ENCODE measurements around the gene DAZAP1.

Gene DAZAP1

GRCh38 chr19:1481224-1481892, 74.0 kb downstream of the DAZAP1 start:
- no peak for DNase-seq (ENCODE audit: extremely low read depth, low read depth)
- TF ChIP-seq, protein P1, sequence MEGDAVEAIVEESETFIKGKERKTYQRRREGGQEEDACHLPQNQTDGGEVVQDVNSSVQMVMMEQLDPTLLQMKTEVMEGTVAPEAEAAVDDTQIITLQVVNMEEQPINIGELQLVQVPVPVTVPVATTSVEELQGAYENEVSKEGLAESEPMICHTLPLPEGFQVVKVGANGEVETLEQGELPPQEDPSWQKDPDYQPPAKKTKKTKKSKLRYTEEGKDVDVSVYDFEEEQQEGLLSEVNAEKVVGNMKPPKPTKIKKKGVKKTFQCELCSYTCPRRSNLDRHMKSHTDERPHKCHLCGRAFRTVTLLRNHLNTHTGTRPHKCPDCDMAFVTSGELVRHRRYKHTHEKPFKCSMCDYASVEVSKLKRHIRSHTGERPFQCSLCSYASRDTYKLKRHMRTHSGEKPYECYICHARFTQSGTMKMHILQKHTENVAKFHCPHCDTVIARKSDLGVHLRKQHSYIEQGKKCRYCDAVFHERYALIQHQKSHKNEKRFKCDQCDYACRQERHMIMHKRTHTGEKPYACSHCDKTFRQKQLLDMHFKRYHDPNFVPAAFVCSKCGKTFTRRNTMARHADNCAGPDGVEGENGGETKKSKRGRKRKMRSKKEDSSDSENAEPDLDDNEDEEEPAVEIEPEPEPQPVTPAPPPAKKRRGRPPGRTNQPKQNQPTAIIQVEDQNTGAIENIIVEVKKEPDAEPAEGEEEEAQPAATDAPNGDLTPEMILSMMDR (IDR thresholded peaks at IDR 0.05; ENCODE audit: low read depth, low read length), result no peak

GRCh38 chr19:1481893-1482360, 74.5 kb downstream of the DAZAP1 start:
- no peak for DNase-seq (ENCODE audit: extremely low read depth, low read depth)

DNA sequence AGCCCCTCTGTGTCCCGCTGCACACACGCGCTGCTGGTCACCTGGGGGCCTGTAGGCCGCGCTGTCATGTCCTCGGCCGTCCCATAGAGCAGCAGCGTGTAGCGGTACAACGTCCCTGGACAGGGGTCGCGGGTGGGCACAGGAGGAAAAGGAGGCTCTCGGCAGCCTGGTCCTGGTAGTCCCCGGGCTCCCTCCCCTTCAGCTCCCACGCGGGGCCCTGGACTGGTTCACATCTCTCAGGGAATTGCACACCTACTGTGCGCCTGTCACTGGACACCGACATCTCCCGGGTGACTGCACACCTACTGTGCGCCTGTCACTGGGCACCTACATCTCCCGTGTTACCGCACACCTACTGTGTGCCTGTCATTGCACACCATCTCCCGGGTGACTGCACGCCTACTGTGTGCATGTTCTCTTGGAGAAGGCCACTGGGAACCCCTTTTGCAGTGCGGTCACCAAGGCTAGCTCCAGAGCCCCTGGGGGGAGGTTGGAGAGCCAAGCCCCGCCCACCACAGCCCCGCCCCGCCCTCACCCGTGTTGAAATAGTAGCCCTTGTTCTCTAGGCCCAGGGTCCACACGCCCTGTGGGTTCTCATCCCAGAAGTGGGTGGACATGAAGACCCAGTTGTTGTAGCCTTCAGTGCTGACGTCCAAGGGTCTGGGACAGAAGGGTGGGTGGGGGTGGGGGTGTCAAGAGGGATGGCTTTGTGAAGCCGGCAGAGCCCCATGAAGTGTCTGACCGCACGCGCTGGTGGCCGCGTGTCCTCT, 75.2 kb downstream of the DAZAP1 start:
- no peak for DNase-seq (ENCODE audit: extremely low read depth, low read depth)
- TF ChIP-seq, protein P1 (IDR thresholded peaks at IDR 0.05; ENCODE audit: low read depth, low read length), result no peak

More at GRCh38 chr19:1481893-1482360, 74.5 kb downstream of the DAZAP1 start:
- TF ChIP-seq, protein P1 (IDR thresholded peaks at IDR 0.05; ENCODE audit: low read depth, low read length), result no peak

DNA sequence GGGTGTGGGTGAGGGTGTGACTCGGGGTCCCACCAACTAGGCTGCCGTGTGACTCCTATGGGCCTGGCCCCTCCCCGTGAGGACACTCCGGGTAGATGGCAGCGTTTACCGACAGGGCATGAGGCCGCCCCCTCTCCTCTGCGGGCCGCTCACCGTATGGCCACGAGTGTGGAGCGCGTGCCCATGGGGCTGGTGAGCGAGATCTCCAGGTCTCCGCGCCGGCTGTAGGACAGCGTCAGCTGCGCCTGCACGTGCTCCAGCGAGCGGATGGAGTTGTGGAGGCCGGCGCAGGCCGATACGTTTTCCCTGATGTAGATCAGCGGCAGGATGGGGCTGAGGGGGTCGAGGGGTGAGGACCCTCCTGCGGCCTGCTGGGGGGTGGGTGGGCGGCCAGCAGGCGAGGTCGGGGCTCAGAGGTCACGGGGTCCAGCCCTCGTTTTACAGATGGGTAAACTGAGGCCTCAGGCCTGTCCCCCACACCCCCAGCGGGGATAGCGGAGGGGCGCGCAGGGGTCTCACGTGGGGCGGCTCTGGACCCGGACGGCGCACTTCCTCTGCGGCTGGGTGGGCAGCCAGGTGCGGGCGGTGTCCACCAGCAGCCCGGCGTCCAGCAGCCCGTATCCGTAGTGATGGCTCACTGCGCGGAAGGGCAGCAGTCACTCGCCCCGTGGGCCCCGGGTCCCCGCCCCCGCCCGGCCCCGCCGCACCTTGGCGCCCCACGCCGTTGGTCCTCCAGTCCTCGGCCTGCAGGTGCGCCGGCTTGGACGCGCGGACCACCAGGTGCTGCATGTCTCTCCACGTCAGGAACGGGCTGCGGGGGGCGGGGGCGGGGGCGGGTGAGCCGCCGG, 76.0 kb downstream of the DAZAP1 start:
- TF ChIP-seq, protein P1 (IDR thresholded peaks at IDR 0.05; ENCODE audit: low read depth, low read length), result no peak
- DNase-seq (ENCODE audit: extremely low read depth, low read depth), result no peak

DNA sequence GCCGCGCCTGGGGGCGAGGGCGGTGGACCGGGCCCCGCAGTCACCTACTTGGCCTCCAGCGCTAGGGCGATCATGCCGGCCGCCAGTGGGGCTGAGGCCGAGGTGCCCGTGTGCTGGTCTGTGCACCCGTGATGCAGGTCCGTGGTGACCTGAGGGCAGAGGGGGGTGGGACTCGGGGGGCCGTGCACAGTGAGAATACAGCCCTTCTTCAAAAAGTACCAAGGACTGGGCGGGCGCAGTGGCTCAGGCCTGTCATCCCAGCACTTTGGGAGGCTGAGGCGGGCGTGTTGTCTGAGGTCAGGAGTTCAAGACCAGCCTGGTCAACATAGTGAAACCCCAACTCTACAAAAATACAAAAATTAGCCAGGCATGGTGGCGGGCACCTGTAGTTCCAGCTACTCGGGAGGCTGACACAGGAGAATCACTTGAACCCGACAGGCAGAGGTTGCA, 76.6 kb downstream of the DAZAP1 start:
- TF ChIP-seq, protein P1 (IDR thresholded peaks at IDR 0.05; ENCODE audit: low read depth, low read length), result no peak

More for the DNA sequence above, 76.6 kb downstream of the DAZAP1 start:
- DNase-seq (ENCODE audit: extremely low read depth, low read depth), result no peak

All from AG09319 (cell line).